HL-60 (cell line): ENCODE results near the gene COL28A1.

Source experiments
- DNase-seq, 2 experiments: peaks; one replicate each; pipeline ENCODE4 v3.0.0-alpha.2; 2010 to 2020; ENCODE audit warnings: low read depth in 1 of 2, low spot score in 1 of 2
- H3K27ac ChIP-seq: fragments of 250-450 bp; sonication (Bioruptor Pico); replicated peaks from 2 replicates; pipeline ENCODE4 v1.5.1; 2020; ENCODE audit warnings: mild to moderate bottlenecking, moderate library complexity
- H3K27me3 ChIP-seq: fragments of 250-450 bp; sonication (Bioruptor Pico); 2 replicates; pipeline ENCODE4 v1.5.1; 2021; ENCODE audit warnings: mild to moderate bottlenecking, moderate library complexity; ENCODE audit not compliant: insufficient read depth, poor library complexity, severe bottlenecking
- H3K4me3 ChIP-seq: replicated peaks from 2 replicates; pipeline ENCODE4 v1.5.1; 2011; ENCODE audit warnings: mild to moderate bottlenecking, control low read depth, low read length; ENCODE audit not compliant: insufficient read depth
- GABPA ChIP-seq: IDR thresholded peaks from 2 replicates; pipeline ENCODE4 v1.6.1; 2012; ENCODE audit warnings: low read depth
- POLR2AphosphoS5 ChIP-seq: IDR thresholded peaks from 2 replicates; pipeline ENCODE4 v1.6.1; 2012; ENCODE audit warnings: low read depth
- SPI1 ChIP-seq: IDR thresholded peaks from 2 replicates; pipeline ENCODE4 v1.6.1; 2012; ENCODE audit warnings: low read depth, mild to moderate bottlenecking, borderline replicate concordance
- TF ChIP-seq, protein P1 (sequence below): IDR thresholded peaks from one replicate; pipeline ENCODE4 v1.5.1; 2011; ENCODE audit warnings: low read length, control low read depth, inconsistent platforms; ENCODE audit not compliant: insufficient read depth
- TF ChIP-seq, protein P2 (sequence below): IDR thresholded peaks from 2 replicates; pipeline ENCODE4 v1.6.1; 2012; ENCODE audit warnings: low read depth; ENCODE audit not compliant: insufficient replicate concordance

The COL28A1 gene

DNA sequence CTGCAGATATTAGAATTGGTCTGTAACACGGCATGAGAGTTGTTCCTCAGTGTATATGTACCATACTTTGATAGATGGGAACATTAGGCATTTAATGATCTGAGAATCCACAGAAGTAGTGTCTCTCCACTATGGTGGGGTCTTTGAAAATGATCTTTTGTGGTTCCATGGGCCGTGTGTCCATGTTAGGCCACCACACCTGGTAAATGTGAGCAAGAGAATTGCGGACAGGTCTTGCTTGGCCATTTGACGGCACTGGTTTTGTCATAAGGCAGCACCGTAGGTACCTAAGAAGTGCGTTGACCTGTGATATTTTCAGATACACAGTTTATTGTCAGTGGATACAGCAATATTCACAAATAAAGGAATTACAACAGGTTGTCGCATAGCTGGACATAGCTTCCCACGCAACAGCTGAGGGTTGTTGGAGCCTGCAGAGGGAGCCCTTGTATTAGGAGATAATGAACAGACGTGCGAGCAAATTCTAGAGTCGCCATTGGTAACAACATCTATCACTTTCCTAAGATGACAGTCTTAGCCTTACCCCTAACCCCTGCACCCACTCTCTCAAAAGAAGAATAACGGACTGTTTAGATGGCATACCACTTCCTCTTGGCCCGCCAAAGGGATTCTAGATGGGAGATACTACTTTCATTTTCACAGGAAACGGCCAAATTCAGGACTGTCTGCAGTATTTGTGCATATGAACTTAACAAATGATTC lies 111.4 kb downstream of the COL28A1 start:
- Histone ChIP-seq H3K27me3 (no peaks in the 10 kb centered on the region), H3K4me3 (peak overlapping the region; percentile 39), H3K27ac (no peak overlapping the region)
- DNase-seq = peak in 1 of 2 experiments; percentile 61
- peak; percentile 51; the same call in 1 of the 2 replicates for TF ChIP-seq SPI1
- no peak for TF ChIP-seq POLR2AphosphoS5
- TF ChIP-seq GABPA = 0 out of 2 replicates have a peak, but pooled peaks have one; percentile 30
- TF ChIP-seq, protein P1, sequence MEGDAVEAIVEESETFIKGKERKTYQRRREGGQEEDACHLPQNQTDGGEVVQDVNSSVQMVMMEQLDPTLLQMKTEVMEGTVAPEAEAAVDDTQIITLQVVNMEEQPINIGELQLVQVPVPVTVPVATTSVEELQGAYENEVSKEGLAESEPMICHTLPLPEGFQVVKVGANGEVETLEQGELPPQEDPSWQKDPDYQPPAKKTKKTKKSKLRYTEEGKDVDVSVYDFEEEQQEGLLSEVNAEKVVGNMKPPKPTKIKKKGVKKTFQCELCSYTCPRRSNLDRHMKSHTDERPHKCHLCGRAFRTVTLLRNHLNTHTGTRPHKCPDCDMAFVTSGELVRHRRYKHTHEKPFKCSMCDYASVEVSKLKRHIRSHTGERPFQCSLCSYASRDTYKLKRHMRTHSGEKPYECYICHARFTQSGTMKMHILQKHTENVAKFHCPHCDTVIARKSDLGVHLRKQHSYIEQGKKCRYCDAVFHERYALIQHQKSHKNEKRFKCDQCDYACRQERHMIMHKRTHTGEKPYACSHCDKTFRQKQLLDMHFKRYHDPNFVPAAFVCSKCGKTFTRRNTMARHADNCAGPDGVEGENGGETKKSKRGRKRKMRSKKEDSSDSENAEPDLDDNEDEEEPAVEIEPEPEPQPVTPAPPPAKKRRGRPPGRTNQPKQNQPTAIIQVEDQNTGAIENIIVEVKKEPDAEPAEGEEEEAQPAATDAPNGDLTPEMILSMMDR = peak; percentile 86

DNA sequence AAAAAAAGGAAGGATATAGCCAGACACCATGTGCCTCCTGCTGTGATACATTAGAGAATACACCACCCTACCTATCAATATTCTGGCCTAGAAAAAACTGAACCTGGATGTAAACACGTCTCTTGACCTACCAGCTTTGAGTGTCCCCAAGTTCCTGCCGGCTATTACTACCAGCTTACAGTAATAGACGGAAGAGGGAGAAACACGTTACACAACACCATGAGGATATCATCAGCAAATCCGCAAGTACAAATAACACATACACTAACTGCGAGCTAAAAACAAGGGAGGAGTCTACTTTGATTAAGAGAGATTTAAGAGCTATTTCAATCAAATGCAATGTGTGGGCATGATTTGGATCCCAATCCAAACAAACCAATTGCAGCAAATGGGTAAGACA lies 113.0 kb downstream of the COL28A1 start:
- H3K27me3 ChIP-seq = no peaks in the 10 kb centered on the region
- no peak for DNase-seq
- TF ChIP-seq SPI1 = no peak
- no peak for TF ChIP-seq POLR2AphosphoS5
- TF ChIP-seq, protein P1 = no peak
- no peak for TF ChIP-seq GABPA
- TF ChIP-seq, protein P2, sequence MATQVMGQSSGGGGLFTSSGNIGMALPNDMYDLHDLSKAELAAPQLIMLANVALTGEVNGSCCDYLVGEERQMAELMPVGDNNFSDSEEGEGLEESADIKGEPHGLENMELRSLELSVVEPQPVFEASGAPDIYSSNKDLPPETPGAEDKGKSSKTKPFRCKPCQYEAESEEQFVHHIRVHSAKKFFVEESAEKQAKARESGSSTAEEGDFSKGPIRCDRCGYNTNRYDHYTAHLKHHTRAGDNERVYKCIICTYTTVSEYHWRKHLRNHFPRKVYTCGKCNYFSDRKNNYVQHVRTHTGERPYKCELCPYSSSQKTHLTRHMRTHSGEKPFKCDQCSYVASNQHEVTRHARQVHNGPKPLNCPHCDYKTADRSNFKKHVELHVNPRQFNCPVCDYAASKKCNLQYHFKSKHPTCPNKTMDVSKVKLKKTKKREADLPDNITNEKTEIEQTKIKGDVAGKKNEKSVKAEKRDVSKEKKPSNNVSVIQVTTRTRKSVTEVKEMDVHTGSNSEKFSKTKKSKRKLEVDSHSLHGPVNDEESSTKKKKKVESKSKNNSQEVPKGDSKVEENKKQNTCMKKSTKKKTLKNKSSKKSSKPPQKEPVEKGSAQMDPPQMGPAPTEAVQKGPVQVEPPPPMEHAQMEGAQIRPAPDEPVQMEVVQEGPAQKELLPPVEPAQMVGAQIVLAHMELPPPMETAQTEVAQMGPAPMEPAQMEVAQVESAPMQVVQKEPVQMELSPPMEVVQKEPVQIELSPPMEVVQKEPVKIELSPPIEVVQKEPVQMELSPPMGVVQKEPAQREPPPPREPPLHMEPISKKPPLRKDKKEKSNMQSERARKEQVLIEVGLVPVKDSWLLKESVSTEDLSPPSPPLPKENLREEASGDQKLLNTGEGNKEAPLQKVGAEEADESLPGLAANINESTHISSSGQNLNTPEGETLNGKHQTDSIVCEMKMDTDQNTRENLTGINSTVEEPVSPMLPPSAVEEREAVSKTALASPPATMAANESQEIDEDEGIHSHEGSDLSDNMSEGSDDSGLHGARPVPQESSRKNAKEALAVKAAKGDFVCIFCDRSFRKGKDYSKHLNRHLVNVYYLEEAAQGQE = no peak
- no peak overlapping the region for H3K27ac ChIP-seq
- no peak overlapping the region for H3K4me3 ChIP-seq

DNA sequence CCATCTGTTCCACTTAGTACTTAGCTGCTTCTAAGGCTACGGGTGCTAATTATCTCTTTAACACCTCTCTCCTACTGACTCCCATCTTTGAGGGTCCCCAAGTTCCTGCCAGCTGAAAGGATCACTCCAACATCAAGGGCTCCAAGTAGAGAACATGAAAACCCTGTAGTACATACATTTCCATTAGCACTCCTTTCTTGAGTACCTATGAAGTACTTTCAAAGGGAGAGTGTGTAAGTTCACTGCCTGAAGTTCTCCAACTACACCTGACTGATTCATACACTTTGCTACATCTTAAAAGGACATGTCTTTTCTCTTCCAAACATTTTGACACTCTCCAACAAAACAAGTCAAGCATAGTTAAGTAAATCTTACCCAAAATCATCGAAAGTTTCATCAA lies 113.8 kb downstream of the COL28A1 start:
- TF ChIP-seq SPI1 = no peak
- TF ChIP-seq, protein P2 = no peak
- TF ChIP-seq POLR2AphosphoS5 = no peak
- no peak for TF ChIP-seq GABPA
- TF ChIP-seq, protein P1 = no peak
- Histone ChIP-seq H3K4me3 (no peak overlapping the region), H3K27ac (no peak overlapping the region), H3K27me3 (no peaks in the 10 kb centered on the region)
- DNase-seq = no peak

DNA sequence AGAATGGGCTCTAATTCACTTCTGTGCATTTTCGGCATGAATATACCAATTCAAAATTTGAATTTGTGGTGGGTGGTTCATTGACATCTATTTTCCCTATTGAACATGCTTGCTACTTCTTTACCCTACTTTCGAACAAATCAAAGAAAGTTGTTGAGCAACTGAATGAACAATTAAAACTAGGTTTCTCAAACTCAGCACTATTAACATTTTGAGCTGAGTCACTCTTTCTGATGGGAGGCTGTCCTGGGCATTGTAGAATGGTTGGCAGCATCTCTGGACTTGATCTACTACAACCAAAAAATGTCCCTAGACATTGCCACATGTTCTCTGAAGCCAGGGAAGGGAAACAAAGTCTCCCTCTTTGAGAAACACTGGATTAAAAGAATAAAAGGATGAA lies 116.7 kb downstream of the COL28A1 start:
- no peak for DNase-seq
- Histone ChIP-seq H3K27ac (no peak overlapping the region), H3K4me3 (no peak overlapping the region), H3K27me3 (no peaks in the 10 kb centered on the region)
- TF ChIP-seq POLR2AphosphoS5 (no peak), GABPA (no peak), SPI1 (no peak)
- TF ChIP-seq, protein P2 = no peak
- TF ChIP-seq, protein P1 = no peak
